Measurements from ENCODE around the gene MICALL2.

The MICALL2 gene

GRCh38 chr7:1411414-1411813, 47.9 kb downstream of the MICALL2 start:
- no peak for DNase-seq

GRCh38 chr7:1410992-1411391, 48.3 kb downstream of the MICALL2 start:
- no peak for DNase-seq

GRCh38 chr7:1409555-1409954, 49.7 kb downstream of the MICALL2 start:
- DNase-seq: peak; percentile 9

GRCh38 chr7:1408466-1408865, 50.8 kb downstream of the MICALL2 start:
- DNase-seq: no peak

GRCh38 chr7:1407892-1408291, 51.4 kb downstream of the MICALL2 start:
- no peak for DNase-seq

GRCh38 chr7:1404898-1405548, 54.2 kb downstream of the MICALL2 start:
- DNase-seq: no peak

GRCh38 chr7:1404460-1404809, 54.8 kb downstream of the MICALL2 start:
- no peak for DNase-seq

GRCh38 chr7:1403638-1404459, 55.4 kb downstream of the MICALL2 start:
- no peak for DNase-seq

- DNase-seq: no peak
Measured at GRCh38 chr7:1402791-1403637, 56.3 kb downstream of the MICALL2 start.

- DNase-seq: no peak
Measured at GRCh38 chr7:1402110-1402790, 57.0 kb downstream of the MICALL2 start.

GRCh38 chr7:1401011-1401410, 58.3 kb downstream of the MICALL2 start:
- no peak for DNase-seq

- no peak for DNase-seq
Measured at GRCh38 chr7:1400371-1400770, 58.9 kb downstream of the MICALL2 start.

- no peak for DNase-seq
Measured at GRCh38 chr7:1397491-1398327, 61.6 kb downstream of the MICALL2 start.

GRCh38 chr7:1396195-1396594, 63.1 kb downstream of the MICALL2 start:
- DNase-seq: no peak

GRCh38 chr7:1395211-1396070, 63.8 kb downstream of the MICALL2 start:
- DNase-seq: no peak

- no peak for DNase-seq
Measured at GRCh38 chr7:1394371-1394770, 64.9 kb downstream of the MICALL2 start.

- no peak for DNase-seq
Measured at GRCh38 chr7:1393421-1393820, 65.8 kb downstream of the MICALL2 start.

- no peak for DNase-seq
Measured at GRCh38 chr7:1392556-1392955, 66.7 kb downstream of the MICALL2 start.

GRCh38 chr7:1391449-1391848, 67.8 kb downstream of the MICALL2 start:
- no peak for DNase-seq

- DNase-seq: no peak
Measured at GRCh38 chr7:1388703-1389335, 70.5 kb downstream of the MICALL2 start.

All from NCI-H2029 treated with DMSO at 0.1 percent for 48 hours (cell line).